DMS79 treated with DMSO at 0.1 percent for 48 hours (cell line): ENCODE measurements around the gene GULP1.
"Not testable (repeated sequence)": the region's sequence is repeated elsewhere in the genome, so short reads cannot be mapped to it uniquely, and the experiment has no call there.

ENCODE experiments used
- DNase-seq: peaks from one replicate; lab custom pipeline; 2025; lab: John Stamatoyannopoulos, UW

Gene GULP1, protein sequence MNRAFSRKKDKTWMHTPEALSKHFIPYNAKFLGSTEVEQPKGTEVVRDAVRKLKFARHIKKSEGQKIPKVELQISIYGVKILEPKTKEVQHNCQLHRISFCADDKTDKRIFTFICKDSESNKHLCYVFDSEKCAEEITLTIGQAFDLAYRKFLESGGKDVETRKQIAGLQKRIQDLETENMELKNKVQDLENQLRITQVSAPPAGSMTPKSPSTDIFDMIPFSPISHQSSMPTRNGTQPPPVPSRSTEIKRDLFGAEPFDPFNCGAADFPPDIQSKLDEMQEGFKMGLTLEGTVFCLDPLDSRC

DNA sequence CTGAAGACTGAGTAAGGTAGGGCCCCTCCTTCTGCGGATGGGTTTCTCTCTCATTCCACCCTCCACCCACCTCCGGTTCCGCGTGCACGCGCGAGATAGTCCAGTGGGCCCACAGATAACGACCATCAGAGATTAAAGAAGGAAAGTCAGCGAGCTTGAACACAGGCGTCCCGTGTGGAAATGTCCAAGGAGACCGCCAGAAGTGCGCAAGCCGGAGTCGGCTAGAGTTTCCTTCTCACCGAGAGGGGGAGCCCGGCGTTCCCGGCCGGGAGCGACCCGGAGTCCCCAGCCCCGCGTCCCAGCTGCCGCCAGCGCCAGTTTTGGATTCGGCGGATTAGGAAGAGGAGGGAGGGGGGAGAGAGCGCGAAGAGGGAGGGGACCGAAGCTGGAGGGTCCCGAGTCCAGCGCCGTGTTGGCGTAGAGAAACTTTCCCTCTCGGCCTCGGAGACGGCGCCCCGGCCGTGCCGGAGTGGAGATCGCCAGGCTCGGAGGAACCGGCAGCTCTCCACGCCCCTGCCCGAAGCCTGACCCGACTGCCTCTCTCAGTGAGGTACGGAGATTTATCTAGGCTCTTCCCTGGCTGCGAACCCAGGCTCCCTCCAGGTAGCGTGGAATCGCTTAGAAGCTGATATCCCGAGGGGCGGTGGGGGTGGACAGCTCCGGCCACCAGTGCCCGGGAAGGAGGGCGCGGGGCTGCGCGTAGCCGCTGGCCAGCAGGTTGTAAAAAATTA lies at the start of gene GULP1:
Gene GULP1 (plus strand): TSS at position 258 of the 731 bp plus-strand sequence. CDS start 185,829 bp downstream, outside the sequence.
- no peak for DNase-seq

DNA sequence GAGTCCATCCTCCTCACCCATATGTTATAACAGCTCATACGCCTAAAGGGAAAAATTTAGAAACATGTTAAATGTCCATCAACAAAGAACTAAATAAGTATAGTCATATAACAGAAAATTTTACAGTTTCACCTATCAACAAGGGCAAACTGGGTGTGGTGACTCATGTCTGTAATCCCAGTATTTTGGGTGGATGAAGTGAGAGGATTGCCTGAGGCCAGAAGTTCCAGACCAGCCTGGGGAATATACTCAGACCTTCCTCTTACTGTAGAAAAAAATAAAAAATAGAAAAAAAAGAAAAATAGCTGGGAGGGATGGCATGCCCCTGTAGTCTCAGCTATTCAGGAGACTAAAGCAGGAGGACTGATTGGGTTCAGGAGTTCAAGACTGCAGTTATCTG lies 48.3 kb upstream of the GULP1 start:
- no peak for DNase-seq

DNA sequence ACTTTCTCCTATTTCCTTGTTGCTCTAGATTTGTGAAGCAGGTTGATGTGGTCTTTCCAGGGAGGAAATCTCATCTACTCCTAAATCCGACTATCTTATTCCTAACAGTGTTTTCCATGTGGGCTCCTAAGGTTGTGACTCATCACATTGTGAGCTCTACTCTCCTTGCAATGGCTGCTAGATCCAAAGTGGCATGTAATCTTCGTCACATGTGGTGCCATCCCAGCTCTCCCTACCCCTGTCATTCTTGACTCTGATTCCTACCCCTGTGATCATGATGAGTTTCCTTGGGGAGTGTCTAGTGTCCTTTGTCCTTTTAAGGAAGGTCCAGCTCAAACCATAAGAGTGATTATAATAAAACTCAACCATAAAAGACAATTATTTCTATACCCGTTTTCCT lies 47.3 kb upstream of the GULP1 start:
- DNase-seq = no peak

DNA sequence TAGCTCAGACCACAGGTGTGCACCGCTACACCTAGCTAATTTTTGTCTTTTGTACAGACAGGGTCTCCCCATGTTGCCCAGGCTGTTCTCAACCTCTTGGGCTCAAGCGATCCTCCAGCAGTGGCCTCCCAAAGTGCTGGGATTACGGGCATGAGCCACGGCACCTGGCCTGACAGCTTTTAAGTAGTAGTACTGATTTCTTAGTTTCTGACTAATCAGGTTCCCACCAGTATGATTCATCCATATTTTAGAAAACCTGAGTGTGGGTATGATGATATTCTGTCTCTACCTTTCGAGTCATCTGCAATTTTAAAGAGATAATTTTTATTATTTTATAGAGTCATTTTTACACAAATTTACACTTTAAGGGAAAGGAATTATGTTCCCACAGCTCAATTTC lies 46.4 kb upstream of the GULP1 start:
- DNase-seq = no peak

DNA sequence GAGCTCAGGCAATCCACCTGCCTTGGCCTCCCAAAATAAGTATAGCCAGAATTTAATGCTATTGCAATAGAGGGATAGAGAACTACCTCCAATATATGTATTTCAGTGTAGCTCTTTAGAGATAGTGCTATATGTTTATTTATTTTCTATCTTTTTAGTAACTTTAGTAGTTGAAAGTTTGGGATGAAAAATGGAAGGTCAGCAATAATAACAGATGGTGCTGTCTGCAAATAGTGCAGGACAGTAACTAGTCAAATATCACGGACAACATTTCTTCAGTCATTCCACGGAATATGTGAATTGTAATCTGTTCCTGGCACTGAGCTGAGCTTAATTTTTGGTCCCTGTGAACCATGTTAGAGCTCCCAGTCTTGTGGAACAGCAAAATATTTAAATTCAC lies 43.2 kb upstream of the GULP1 start:
- DNase-seq = no peak

DNA sequence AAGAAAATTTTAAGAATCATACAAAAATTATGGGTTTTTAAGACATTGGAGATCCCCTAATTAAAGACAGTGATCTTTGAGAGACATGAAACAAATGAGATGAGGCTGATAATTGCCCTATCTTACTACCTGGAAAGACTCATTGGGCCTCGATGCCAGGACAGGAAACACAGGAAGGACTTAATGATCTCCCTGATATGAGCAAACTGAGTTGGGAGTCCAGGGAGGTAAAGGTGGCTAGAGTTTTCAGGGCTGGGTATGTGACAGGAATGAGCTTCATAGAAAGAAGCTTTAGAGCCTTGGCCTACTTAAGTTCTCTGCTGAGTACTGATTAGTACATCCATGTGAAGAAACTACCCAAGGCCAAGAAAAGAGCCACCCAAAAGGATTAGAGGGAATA lies 40.6 kb upstream of the GULP1 start:
- no peak for DNase-seq

DNA sequence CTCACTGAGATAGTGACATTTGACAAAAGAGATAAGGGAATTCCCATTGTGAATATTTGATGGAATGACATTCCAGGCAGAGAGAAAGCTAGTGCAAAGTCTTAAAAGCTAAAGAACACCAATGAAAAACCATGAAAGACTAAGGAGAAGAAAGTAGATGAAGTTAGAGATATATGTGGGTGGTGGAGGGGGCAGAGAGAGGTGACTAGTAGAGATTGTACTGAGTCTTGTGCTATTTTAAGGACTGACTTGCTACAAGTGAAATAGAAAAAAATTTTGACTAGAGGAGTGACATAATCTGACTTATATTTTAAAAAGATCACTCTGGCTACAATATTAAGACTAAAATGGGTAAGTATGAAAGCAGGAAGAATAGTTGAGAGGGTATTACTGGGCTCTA lies 35.3 kb upstream of the GULP1 start:
- no peak for DNase-seq

DNA sequence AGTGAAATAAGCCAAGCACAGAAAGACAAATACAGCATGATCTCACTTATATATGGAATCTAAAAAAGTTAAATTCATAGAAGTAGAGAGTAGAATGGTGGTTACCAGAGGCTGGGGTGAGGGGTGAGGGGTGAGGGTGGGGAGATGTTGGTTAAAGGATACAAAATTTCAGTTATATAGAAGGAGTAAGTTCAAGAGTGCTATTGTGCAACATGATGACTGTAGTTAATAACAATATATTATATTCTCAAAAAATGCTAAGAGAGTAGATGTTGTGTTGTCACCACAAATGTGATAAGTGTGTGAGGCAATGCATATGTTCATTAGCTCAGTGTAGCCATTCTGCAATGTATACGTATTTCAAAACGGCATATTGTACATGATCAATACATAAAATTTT lies 26.4 kb upstream of the GULP1 start:
- DNase-seq = no peak

DNA sequence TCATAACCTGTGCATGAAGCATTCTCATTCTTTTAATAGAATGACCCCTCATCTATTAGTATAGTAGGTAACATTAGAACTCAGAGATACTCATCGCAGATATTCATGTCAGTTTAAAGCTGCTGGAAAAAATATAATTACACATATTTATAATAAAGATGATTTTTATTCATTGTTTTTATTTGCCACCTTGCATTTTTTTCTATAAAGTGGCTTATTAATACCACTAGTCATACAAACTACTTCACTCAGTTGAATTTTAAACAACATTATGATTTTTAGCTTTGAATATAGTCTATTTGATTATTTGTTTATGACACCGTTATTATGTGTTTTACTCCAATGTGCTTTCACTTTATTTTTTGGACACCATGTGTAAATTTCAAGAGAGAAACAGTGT lies 23.9 kb upstream of the GULP1 start:
- no peak for DNase-seq

DNA sequence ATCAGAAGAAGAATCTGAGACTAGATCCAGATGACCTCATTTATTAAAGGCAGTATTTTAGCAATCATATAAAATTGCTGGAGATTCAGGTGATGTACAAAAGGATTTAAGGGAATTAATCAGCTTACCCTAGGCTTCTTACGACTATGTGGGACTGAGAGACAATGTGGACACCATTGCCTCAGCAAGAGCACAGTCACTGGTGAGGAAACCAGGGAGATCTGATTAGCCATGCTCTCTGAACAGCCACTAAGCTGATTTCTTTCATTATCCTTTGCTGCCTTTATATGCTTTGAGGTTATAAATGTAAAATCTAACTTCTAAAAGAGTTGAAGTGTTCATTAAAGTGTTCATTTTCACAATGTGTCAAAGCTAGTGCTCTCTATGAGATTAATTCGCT lies 22.7 kb upstream of the GULP1 start:
- DNase-seq = no peak

DNA sequence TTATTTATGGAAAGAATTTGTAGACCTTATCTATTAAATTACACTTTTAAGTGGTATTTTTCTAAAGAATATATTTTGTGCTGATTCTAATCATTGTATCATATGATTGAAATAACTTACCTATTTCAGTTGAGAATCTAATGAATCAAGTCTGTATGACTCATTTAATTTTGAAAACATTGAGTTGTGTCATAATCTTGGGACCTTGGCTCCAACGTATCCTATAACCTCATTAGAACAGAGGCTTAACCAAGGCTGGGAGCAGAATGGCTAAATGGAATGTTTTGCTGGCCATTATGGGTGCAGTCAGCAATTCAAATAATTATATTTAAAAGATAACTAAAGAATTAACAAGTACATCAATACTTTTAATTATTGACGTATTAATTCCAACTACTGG lies 19.6 kb upstream of the GULP1 start:
- DNase-seq = no peak

DNA sequence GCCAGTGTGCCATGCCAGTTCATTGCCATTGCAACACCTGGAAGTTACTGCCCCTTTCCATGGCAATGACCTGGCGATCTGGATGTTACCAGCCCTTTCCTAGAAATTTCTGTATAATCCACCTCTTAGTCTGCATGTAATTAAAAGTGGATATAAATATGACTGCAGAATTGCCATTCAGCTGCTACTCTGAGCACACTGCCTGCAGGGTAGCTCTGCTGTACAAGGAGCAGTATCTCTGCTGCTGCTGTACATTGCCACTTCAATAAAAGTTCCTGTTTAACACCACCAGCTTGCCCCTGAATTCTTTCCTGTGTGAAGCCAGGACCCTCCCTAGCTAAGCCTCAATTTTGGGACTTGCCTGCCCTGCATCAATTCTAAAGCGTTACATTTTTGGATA lies 17.4 kb upstream of the GULP1 start:
- no peak for DNase-seq

DNA sequence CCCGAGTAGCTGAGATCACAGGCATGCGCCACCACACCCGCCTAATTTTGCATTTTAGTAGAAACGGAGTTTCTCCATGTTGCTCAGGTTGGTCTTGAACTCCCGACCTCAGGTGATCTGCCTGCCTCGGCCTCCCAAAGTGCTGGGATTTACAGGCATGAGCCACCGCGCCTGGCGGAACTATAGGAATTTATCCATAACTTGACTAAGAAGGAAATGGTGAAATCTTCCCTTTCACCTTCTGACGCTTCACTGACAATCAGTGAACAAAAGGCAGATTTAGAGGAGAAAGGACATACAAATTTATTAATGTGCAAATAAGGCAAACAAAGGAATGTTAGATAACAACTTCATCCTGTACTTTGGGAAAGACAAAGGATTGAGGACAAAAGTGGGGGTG lies 15.4 kb upstream of the GULP1 start:
- DNase-seq = no peak

DNA sequence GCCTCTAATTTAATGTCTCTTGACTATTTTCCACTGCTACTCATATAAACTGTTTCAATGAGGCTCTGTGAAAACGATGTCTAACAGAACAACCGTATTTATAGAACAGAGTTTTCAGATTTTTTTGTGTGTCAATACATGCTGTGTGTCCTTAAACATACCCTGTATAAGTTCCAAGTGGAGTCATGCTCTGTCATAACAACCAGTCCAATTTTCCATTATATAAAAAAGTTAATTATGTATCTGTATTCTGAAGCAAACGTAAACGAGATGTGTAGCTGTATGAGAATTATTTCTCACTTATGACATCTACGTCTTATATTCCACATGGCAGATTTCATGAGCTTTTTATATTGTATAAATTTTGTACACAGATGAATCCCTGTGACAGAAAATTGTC lies 13.9 kb upstream of the GULP1 start:
- DNase-seq = no peak

DNA sequence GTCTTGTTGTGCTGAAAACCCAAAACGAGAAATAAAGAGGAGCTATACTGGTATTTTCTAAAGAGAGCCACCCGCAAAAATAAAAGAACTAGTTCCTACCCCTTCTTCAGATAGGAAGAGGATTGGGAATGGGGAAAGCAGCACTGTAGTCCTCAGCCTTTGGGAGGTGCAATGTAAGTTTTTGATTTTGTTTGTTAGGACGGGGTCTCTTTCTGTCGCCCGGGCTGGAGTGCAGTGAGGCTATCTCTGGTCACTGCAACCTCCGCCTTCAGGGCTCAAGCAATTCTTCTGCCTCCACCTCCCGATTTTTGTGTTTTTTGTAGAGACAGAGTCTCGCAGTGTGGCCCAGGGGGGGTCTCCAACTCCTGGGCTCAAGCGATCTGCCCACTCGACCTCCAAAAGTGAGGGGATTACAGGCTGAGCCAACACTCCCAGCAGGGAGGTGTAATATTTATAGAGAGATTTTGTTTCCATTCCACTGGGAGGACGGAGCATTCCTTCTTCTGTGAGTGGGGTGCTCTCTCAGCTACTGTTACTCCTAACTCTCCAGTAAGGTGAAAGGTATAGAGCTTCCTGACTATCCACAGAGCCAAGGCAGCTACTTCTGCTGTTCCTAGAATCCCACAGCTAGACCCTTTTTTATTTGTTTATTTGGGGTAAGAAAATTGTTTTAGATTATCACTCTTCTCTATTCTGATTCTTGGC lies 13.1 kb upstream of the GULP1 start:
- DNase-seq = no peak

DNA sequence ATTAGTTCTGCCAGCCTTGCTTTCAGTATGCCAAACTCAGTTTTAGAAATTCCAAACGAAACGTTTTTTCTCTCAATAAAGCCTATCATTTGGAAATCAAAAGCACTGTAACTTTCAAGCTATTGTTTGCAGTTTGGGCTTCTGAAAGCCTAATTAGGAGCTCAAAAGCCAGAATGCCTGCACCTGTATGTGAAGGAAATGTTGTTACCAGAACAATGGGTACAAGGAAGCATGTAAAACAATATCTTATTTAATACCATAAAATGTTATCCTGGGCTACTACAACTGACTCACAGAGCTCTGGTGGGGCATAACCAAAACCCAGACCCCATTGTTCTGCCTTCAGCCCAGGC lies 12.6 kb upstream of the GULP1 start:
- DNase-seq = no peak

DNA sequence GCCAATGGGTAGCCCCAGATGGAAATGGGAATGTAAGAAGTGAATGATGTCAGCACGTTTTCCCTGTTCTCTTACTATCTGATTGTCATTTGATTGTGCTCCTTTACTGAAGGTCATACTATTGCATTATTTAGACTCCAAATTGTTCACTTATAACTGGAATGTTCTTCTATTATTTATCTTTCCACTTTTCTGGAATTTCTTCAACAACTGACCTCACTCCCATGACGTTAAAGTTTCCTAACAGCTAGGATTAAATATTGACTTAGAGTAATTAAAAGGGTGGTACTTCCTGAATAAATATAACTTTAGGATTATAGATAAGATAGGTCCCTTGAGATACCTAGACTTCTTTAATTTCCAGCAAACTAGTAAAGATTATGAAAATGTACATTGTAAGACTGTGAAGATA lies 10.9 kb upstream of the GULP1 start:
- no peak for DNase-seq

DNA sequence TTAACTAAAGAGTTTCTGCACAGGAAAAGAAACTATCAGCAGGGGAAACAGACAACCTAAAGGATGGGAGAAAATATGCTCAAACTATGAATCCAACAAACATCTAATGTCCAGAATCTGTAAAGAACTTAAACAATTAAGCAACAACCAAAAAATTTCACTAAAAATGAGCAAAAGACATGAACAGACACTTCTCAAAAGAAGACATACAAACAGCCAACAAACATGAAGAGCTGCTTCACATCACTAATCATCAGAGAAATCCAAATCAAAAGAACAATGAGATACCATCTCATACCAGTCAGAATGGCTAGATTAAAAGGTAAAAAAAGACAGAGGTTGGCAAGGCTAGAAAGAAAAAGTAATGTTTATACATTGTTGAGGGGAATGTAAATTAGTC lies 8.8 kb upstream of the GULP1 start:
- DNase-seq = no peak

DNA sequence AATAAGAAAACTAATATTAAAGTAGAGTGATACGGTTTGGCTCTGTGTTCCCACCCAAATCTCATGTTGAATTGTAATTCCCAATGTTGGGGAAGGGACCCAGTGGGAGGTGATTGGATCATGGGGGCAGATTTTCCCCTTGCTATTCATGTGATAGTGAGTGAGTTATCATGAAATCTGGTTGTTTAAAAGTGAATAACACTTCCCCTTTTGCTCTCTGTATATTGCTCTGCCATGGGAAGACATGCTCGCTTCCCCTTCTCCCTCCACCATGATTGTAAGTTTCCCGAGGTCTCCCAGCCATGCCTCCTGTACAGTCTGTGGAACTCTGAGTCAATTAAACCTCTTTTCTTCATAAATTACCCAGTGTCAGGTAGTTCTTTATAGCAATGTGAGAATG lies 7.4 kb upstream of the GULP1 start:
- not testable (repeated sequence) for DNase-seq

DNA sequence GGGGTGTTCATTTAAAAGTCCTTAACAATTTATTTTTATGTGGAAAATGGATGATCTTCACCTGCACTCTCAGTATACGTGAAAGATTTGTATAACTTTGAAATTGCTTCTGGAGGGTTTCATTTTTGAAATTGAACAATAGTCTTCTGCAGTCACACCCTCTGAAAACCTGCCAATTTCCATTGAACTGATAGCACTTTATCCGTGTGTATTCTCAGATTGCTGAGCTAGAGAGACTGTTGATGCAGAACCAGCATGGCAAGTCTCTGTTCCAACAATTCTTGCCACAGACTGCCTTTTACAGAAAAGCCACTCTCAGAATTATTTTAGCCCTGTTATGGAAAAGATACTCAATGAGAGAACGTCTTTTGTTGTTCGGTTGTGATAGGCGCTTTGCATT lies 6.6 kb upstream of the GULP1 start:
- DNase-seq = no peak

DNA sequence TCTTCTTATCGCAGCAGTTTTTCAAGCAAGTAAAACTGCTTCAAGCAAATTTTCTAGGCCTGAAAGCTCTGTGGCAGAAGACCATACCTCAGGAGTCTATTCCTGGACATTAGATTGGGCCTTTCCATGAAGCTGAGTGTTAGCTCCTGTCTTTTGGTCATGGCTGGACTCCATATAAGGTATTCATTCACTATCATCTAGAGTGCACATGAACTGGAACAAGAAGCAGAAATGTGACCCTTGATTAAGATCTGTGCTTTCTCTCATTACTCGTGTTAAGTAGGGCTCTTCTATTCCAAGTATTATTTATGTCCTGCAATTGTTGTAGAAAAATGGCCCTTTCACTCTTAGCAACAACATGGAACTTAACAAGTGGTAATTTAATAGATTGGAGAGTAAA lies 5.9 kb upstream of the GULP1 start:
- DNase-seq = no peak

DNA sequence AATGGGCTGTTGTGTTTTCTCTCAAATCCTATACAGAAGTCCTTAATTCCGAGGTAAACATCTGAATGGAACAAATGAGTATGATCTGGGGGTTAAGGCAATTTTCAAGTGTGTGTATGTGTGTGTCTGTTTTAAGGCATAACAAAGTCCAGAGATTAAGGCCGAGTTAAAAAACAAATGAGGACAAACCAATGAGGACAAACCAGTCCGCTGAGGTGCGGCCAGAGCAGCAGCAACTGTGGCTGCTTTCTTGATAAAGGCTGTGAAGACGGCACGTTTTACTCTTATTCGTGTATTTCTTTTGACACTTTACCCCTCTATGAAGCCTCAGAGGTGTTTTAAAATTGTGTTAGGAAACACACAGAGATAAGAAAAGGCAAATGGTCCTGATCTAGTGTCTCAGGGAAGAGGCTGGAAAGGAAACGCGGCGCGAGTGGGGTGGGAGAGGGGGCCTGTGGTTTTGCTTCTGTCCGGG lies 495 bp upstream of the GULP1 start:
- DNase-seq = no peak
